Choroid plexus epithelial cell (primary cell): ENCODE measurements around the gene DOCK2.

ENCODE experiments used
- DNase-seq: peaks from one replicate; pipeline ENCODE4 v3.0.0-alpha.2; 2010; ENCODE audit warnings: low read depth
- H3K4me3 ChIP-seq: 2 replicates; pipeline ENCODE4 v1.5.1; 2011; ENCODE audit warnings: low read depth, mild to moderate bottlenecking, control low read depth, low read length, moderate library complexity
- TF ChIP-seq, protein P1 (sequence below): conservative IDR thresholded peaks from 2 replicates; pipeline ENCODE4 v1.5.1; 2011; ENCODE audit warnings: low read depth, mild to moderate bottlenecking, control low read depth, inconsistent platforms, low read length, moderate library complexity

The DOCK2 gene

GRCh38 chr5:169696621-169697510 lies 59.8 kb downstream of the DOCK2 start:
- TF ChIP-seq, protein P1, sequence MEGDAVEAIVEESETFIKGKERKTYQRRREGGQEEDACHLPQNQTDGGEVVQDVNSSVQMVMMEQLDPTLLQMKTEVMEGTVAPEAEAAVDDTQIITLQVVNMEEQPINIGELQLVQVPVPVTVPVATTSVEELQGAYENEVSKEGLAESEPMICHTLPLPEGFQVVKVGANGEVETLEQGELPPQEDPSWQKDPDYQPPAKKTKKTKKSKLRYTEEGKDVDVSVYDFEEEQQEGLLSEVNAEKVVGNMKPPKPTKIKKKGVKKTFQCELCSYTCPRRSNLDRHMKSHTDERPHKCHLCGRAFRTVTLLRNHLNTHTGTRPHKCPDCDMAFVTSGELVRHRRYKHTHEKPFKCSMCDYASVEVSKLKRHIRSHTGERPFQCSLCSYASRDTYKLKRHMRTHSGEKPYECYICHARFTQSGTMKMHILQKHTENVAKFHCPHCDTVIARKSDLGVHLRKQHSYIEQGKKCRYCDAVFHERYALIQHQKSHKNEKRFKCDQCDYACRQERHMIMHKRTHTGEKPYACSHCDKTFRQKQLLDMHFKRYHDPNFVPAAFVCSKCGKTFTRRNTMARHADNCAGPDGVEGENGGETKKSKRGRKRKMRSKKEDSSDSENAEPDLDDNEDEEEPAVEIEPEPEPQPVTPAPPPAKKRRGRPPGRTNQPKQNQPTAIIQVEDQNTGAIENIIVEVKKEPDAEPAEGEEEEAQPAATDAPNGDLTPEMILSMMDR = no peak
- peak; percentile 35 for DNase-seq
- H3K4me3 ChIP-seq = no peak overlapping the region

GRCh38 chr5:169697511-169697890 lies 60.4 kb downstream of the DOCK2 start:
- DNase-seq = no peak
- H3K4me3 ChIP-seq = no peak overlapping the region
- TF ChIP-seq, protein P1 = no peak

- TF ChIP-seq, protein P1 = no peak
- H3K4me3 ChIP-seq = no peak overlapping the region
- DNase-seq = no peak
Observed at GRCh38 chr5:169697976-169698375, 60.9 kb downstream of the DOCK2 start.

GRCh38 chr5:169700611-169701010 lies 63.5 kb downstream of the DOCK2 start:
- TF ChIP-seq, protein P1 = no peak
- DNase-seq = no peak
- H3K4me3 ChIP-seq = no peak overlapping the region

- TF ChIP-seq, protein P1 = peak; percentile 70
- no peak overlapping the region for H3K4me3 ChIP-seq
- peak; percentile 72 for DNase-seq
Observed at GRCh38 chr5:169701910-169702451, 64.9 kb downstream of the DOCK2 start.

DNA sequence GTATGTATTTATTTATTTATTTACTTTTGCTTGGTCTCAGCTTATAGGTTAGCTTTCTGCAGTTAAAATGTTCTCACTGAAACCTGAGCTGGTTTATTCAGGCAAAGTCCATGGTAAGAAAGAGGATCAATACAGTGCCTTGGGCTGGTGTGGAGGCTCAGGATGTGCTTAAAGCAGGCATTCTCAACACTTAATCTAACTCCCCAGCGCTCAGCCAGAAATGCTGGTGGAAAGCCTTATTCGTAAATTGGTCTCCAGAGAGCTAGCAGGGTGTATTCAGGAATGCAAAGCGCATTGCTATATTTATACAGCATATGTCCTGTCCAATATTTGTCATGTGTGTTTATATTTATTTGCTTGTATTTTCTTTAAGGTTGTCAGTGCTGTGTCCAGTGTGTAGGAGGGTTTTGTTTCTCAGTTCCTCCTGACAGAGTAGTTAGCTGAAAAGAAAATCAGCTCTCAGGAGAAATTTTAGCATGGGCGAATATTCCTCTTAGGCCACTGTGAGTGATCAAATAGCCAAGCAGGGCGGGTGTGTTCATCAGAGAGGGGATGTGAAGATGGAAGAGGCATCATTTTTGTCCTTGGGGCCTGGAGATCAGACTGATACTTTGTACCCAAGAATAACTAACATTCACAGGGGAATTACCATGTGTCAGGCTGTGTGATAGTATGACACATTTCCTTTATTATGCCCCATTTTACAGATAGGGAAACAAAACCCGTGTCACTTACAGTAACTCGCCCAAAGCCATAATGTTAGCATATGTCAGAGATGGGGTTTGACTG lies 65.8 kb downstream of the DOCK2 start:
- no peak overlapping the region for H3K4me3 ChIP-seq
- peak; percentile 41 for DNase-seq
- TF ChIP-seq, protein P1 = no peak
